Erythroblast (primary cell): ENCODE measurements around the gene TIGD1.

Source experiments
- GATA1 ChIP-seq: IDR thresholded peaks from 2 replicates; pipeline ENCODE4 v1.6.1; 2011; ENCODE audit warnings: low read depth, mild to moderate bottlenecking, control low read depth, low read length, moderate library complexity
- POLR2A ChIP-seq: IDR thresholded peaks from 2 replicates; pipeline ENCODE4 v1.6.1; 2011; ENCODE audit warnings: mild to moderate bottlenecking, low read length

DNA sequence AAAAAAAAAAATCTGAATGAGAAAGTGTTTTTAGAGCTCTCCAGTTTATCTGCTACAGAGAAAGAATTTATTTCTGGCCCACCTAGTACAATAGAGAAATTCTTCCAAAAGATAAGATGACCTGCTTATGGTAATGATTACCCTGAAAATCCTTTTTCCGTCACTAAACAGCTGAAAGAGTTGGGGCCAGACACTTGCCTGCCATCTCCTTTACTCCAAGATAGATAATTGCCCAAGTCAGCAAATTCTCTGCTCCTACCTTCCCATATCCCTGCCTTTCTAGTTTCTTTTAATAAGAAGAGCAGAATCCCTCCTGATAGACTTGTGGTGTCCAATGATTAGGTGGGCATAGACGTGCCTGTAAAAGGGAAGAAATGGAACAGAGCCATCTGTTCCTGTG is 28.3 kb upstream of the TIGD1 start:
- TF ChIP-seq POLR2A: no peak
- no peak for TF ChIP-seq GATA1
